ENCODE measurements around the gene PARD3B. TPM values are rescaled to one million over a fixed set of nuclear protein-coding genes. Genes with fewer than 3 reads are reported as not detected.

PARD3B gene
- total RNA-seq, 1 experiment from 2014 or later, result 6.4 TPM

DNA sequence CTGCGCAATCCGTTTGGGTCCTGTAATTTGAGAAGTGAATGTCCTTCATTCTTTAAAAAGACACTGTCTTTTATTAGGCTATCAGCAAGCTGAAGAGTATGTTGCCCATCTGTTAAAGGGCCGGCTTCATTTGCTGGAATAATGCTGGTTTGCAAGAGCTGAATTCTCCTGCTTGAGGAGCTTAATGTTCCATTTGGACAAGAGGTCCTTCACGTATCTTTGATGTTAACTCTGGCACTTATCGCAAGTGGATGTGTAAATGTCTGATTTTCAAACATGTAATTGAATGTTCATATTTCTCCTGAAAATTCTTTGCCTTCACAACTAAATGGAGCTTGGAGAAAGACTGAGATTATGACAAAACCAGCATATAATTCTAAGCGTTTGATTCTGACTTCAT lies 856.2 kb downstream of the PARD3B start:
- Histone ChIP-seq H2BK15ac (ENCODE audit: low read depth, low read length) (no peak overlapping the region), H3T11ph (ENCODE audit: low read length) (no peak overlapping the region), H3K4me1 (ENCODE audit: insufficient read depth, low read length) (no peaks in the 10 kb centered on the region), H3K18ac (ENCODE audit: insufficient read length, low read depth, low read length) (no peak overlapping the region), H3K79me2 (ENCODE audit: insufficient read depth, low read length) (no peaks in the 10 kb centered on the region), H2BK120ac (ENCODE audit: low read depth, low read length, poor library complexity, severe bottlenecking) (no peak overlapping the region), H3K23ac (ENCODE audit: insufficient read length, low read depth, low read length) (no peak overlapping the region), H2BK12ac (ENCODE audit: insufficient read length, low read depth, low read length) (no peak overlapping the region), H3K79me1 (ENCODE audit: insufficient read depth, low read depth, low read length, poor library complexity, severe bottlenecking) (no peaks in the 10 kb centered on the region), H2AFZ (ENCODE audit: low read length) (no peak overlapping the region), H4K8ac (replicated peaks; ENCODE audit: insufficient read length, low read depth, low read length) (no peak overlapping the region), H3K4me2 (ENCODE audit: insufficient read depth, insufficient read length, low read length) (no peak overlapping the region), H3K9me3 (ENCODE audit: control insufficient read depth, low read depth, low read length) (no peaks in the 10 kb centered on the region), H3K23me2 (ENCODE audit: insufficient read length, low read depth, low read length, poor library complexity, severe bottlenecking) (no peaks in the 10 kb centered on the region), H3K9ac (ENCODE audit: extremely low read depth, insufficient read length, low read length) (no peak overlapping the region), H4K5ac (ENCODE audit: insufficient read length, low read depth, low read length) (no peak overlapping the region), H4K91ac (ENCODE audit: insufficient read length, low read depth, low read length) (no peak overlapping the region), H3K56ac (ENCODE audit: insufficient read length, low read depth, low read length) (no peak overlapping the region), H2AK5ac (ENCODE audit: insufficient read length, low read length) (no peak overlapping the region), H3K27ac (ENCODE audit: insufficient read length, low read depth, low read length) (no peak overlapping the region), H3K4ac (ENCODE audit: low read depth, low read length) (no peak overlapping the region), H2BK5ac (ENCODE audit: insufficient read length, low read length) (no peak overlapping the region), H4K20me1 (ENCODE audit: control insufficient read depth, insufficient read depth, insufficient read length) (no peaks in the 10 kb centered on the region), H3K27me3 (ENCODE audit: insufficient read depth, low read length) (no peaks in the 10 kb centered on the region), H3K14ac (ENCODE audit: insufficient read depth, low read length) (no peak overlapping the region), H2BK20ac (ENCODE audit: low read depth, low read length, poor library complexity, severe bottlenecking) (no peak overlapping the region)
- no peak for DNase-seq
- no peaks in the 10 kb centered on the region; a peak in 1 of 7 replicates for H3K36me3 Mint-ChIP-seq (ENCODE audit: insufficient read depth in 1 of 3, low read depth in 3 of 3)
- TF ChIP-seq, protein P1, sequence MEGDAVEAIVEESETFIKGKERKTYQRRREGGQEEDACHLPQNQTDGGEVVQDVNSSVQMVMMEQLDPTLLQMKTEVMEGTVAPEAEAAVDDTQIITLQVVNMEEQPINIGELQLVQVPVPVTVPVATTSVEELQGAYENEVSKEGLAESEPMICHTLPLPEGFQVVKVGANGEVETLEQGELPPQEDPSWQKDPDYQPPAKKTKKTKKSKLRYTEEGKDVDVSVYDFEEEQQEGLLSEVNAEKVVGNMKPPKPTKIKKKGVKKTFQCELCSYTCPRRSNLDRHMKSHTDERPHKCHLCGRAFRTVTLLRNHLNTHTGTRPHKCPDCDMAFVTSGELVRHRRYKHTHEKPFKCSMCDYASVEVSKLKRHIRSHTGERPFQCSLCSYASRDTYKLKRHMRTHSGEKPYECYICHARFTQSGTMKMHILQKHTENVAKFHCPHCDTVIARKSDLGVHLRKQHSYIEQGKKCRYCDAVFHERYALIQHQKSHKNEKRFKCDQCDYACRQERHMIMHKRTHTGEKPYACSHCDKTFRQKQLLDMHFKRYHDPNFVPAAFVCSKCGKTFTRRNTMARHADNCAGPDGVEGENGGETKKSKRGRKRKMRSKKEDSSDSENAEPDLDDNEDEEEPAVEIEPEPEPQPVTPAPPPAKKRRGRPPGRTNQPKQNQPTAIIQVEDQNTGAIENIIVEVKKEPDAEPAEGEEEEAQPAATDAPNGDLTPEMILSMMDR (conservative IDR thresholded peaks at IDR 0.05), result no peak
- no peak overlapping the region for H3K4me3 Mint-ChIP-seq
- no peaks in the 10 kb centered on the region for H3K27me3 Mint-ChIP-seq (ENCODE audit: low read depth)
- H3K9me3 Mint-ChIP-seq, result no peaks in the 10 kb centered on the region
- WGBS (ENCODE audit: extremely low coverage, insufficient read length, low lambda C conversion rate), result no CpG with 5 or more reads among the region's 6 CpGs
- H3K4me1 Mint-ChIP-seq, result peaks cover 0 to 2% of the 10 kb centered on the region in 2 experiments; a peak in 1 of 4 replicates
- no peak overlapping the region for H3K27ac Mint-ChIP-seq

Data from H9 (cell line).